Measurements from ENCODE around the gene CCDC192.
A peak's percentile ranks its signal among the peaks of the same experiment; 100 is the strongest.

The CCDC192 gene

DNA sequence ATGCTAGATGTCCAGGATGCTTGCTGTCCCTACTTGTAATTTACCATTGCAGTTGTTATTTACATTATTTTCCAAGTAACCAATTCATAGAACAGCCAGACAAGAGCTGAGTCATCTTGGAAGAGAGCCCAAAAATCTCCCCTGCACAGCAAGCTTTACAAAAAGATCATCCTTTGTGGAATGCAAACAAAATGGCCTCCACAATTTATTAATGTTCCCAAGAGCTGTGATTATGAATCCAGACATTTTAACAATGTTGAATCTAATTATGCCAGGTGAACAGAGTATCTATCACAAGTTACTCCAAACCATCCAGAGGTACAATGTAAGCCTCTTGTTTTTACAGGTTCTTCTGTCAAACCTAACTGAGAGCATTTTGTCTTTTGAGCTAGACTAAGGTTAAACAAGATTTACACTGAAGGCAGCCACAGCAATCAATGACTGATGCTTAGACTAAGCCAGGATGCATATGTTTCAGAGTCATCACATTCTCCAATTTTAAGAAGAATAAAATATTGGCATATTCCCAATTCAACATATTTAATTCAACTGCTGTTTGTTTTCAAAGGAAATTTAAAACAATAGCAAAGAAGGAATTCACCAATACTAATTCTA is 285.1 kb downstream of the CCDC192 start:
- CTCF ChIA-PET = interaction anchor here (0.7 to 1.5 kb wide), 2 partner anchors 11 to 56 kb away, joined by 3 to 5 read pairs; no protein-coding TSS in a partner anchor
- Histone ChIP-seq H3K9me3 (ENCODE audit: control insufficient read depth, insufficient read depth, low read depth, low read length) (no peaks in the 10 kb centered on the region), H3K4me1 (ENCODE audit: control insufficient read depth, insufficient read depth, low read length) (0 out of 2 replicates have a peak, but pooled peaks cover 3% of the 10 kb centered on the region), H3K4me3 (ENCODE audit: low read depth, low read length) (no peak overlapping the region), H3K36me3 (ENCODE audit: control insufficient read depth in 2 of 2, insufficient read depth in 1 of 2, low read length in 2 of 2) (no peaks in the 10 kb centered on the region), H3K27ac (ENCODE audit: extremely low read depth, low read depth, low read length) (no peak overlapping the region)
- POLR2A ChIA-PET = interaction anchor here (1.0 kb wide), 2 partner anchors 53 to 95 kb away, joined by 3 to 4 read pairs; no protein-coding TSS in a partner anchor
- TF ChIP-seq ZNF660 (tag by site-specific recombination; IDR thresholded peaks at IDR 0.05) = peak; percentile 54; the same call in 1 of the 2 replicates
- no peak for TF ChIP-seq ZNF558 (tag by site-specific recombination; IDR thresholded peaks at IDR 0.05)
- TF ChIP-seq, protein P1, sequence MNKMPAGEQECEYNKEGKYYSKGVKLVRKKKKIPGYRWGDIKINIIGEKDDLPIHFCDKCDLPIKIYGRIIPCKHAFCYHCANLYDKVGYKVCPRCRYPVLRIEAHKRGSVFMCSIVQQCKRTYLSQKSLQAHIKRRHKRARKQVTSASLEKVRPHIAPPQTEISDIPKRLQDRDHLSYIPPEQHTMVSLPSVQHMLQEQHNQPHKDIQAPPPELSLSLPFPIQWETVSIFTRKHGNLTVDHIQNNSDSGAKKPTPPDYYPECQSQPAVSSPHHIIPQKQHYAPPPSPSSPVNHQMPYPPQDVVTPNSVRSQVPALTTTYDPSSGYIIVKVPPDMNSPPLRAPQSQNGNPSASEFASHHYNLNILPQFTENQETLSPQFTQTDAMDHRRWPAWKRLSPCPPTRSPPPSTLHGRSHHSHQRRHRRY (tag by site-specific recombination; IDR thresholded peaks at IDR 0.05) = no peak
- no peak for TF ChIP-seq ZNF366 (tag by site-specific recombination; conservative IDR thresholded peaks at IDR 0.05)
- peak; percentile 85 for TF ChIP-seq FEZF1 (tag by site-specific recombination; IDR thresholded peaks at IDR 0.05)
- no peak for TF ChIP-seq ZNF155 (tag by site-specific recombination; IDR thresholded peaks at IDR 0.05)
- no peak for TF ChIP-seq ZNF704 (tag by site-specific recombination; IDR thresholded peaks at IDR 0.05)
- TF ChIP-seq ZNF138 (tag by site-specific recombination; IDR thresholded peaks at IDR 0.05; ENCODE audit: borderline replicate concordance) = no peak
- peak; percentile 67 for TF ChIP-seq ZNF341 (tag by site-specific recombination; IDR thresholded peaks at IDR 0.05; ENCODE audit: low read depth)
- TF ChIP-seq PRDM10 (tag by site-specific recombination; IDR thresholded peaks at IDR 0.05) = 0 out of 2 replicates have a peak, but pooled peaks have one; percentile 4
- TF ChIP-seq ZBTB17 (tag by site-specific recombination; IDR thresholded peaks at IDR 0.05) = 0 out of 2 replicates have a peak, but pooled peaks have one; percentile 42
- no peak for TF ChIP-seq TSHZ1 (tag by site-specific recombination; IDR thresholded peaks at IDR 0.05; ENCODE audit: borderline replicate concordance)
- TF ChIP-seq, protein P2, sequence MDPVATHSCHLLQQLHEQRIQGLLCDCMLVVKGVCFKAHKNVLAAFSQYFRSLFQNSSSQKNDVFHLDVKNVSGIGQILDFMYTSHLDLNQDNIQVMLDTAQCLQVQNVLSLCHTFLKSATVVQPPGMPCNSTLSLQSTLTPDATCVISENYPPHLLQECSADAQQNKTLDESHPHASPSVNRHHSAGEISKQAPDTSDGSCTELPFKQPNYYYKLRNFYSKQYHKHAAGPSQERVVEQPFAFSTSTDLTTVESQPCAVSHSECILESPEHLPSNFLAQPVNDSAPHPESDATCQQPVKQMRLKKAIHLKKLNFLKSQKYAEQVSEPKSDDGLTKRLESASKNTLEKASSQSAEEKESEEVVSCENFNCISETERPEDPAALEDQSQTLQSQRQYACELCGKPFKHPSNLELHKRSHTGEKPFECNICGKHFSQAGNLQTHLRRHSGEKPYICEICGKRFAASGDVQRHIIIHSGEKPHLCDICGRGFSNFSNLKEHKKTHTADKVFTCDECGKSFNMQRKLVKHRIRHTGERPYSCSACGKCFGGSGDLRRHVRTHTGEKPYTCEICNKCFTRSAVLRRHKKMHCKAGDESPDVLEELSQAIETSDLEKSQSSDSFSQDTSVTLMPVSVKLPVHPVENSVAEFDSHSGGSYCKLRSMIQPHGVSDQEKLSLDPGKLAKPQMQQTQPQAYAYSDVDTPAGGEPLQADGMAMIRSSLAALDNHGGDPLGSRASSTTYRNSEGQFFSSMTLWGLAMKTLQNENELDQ (tag by site-specific recombination; IDR thresholded peaks at IDR 0.05; ENCODE audit: low read depth) = no peak
- no peak for TF ChIP-seq ZBTB7A (tag by site-specific recombination; IDR thresholded peaks at IDR 0.05; ENCODE audit: low read depth)
- TF ChIP-seq, protein P3, sequence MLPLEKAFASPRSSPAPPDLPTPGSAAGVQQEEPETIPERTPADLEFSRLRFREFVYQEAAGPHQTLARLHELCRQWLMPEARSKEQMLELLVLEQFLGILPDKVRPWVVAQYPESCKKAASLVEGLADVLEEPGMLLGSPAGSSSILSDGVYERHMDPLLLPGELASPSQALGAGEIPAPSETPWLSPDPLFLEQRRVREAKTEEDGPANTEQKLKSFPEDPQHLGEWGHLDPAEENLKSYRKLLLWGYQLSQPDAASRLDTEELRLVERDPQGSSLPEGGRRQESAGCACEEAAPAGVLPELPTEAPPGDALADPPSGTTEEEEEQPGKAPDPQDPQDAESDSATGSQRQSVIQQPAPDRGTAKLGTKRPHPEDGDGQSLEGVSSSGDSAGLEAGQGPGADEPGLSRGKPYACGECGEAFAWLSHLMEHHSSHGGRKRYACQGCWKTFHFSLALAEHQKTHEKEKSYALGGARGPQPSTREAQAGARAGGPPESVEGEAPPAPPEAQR (tag by site-specific recombination; IDR thresholded peaks at IDR 0.05) = no peak
